GM18520 (cell line): ENCODE data around the gene XBP1.
A peak's percentile ranks its signal among the peaks of the same experiment; 100 is the strongest.
"Not testable (repeated sequence)": the region's sequence is repeated elsewhere in the genome, so short reads cannot be mapped to it uniquely, and the experiment has no call there.

Source experiments
- ATAC-seq: cut with Tn5 transposase; IDR thresholded peaks from one replicate; pipeline ENCODE4 v1.9.1; 2021; ENCODE audit not compliant: unreplicated experiment

XBP1 gene

GRCh38 chr22:28793976-28794584 is 6.3 kb downstream of the XBP1 start:
- no peak for ATAC-seq

DNA sequence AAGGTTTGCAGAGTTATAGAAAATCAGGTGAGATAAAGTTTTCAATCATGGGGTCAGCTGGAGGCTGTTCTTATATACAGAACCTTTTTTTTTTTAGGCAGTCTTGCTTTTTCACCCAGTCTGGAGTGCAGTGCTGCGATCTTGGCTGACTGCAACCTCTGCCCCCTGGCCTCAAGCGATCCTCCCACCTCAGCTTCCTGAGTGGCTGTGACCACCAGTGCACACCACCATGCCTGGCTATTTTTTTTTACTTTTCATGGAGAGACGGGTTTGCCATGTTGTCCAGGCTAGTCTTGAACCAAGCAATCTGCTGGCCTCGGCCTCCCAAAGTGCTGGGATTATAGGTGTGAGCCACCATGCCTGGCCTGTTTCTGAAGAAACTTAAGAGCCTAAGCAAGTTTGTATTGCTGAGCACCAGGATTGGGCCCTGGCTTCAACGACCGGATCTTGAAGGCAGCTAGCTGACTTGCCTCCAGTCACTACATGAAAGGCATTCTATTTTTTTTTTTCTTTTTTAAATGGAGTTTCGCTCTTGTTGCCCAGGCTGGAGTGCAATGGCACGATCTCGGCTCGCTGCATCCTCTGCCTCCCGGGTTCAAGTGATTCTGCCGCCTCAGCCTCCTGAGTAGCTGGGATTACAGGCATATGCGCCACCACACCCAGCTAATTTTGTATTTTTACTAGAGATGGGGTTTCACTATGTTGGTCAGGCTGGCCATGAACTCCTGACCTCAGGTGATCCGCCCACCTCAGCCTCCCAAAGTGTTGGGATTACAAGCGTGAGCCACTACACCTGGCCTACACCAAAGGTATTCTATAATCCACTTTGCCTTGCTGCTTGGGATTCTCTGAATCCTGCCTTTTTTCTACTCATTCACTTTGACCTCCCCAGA is 7.6 kb downstream of the XBP1 start:
- ATAC-seq, result peak; percentile 6

GRCh38 chr22:28791841-28792490 is 8.4 kb downstream of the XBP1 start:
- peak; percentile 35 for ATAC-seq

DNA sequence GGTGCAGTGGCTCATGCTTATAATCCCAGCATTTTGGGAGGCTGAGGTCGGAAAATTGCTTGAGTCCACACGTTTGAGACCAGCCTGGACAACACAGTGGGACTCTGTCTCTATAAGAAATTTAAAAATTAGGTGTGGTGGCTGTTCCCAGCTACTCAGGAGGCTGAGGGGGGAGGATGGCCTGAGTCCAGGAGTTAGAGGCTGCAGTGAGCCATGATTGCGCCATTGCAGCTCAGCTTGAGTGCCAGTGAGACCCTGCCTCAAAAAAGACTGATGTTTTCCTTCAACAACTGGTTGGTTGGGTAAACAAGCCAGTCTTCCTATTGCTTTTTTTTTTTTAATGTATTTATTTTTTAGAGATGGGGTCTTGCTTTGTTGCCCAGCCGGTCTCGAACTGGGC is 9.2 kb downstream of the XBP1 start:
- no peak for ATAC-seq

DNA sequence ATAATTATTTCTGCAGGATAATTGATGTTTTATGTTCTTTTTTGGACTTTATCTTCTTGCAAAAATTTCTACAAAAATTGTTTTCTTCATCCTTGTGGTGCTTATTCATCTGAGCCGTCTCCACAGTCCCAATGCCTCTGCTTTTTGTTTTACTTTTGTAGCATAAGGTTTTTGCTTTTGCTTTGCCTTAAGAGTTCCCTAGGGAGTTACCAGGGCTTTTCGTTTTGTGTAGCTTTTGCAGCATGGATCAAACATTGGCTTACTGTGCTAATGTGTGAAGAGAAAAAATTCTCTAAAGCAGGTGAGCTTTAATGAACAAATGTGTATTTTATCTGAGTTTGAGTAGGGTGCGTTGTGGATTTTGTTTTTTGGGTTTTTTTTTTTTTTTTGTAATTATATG is 11.8 kb downstream of the XBP1 start:
- ATAC-seq, result no peak

DNA sequence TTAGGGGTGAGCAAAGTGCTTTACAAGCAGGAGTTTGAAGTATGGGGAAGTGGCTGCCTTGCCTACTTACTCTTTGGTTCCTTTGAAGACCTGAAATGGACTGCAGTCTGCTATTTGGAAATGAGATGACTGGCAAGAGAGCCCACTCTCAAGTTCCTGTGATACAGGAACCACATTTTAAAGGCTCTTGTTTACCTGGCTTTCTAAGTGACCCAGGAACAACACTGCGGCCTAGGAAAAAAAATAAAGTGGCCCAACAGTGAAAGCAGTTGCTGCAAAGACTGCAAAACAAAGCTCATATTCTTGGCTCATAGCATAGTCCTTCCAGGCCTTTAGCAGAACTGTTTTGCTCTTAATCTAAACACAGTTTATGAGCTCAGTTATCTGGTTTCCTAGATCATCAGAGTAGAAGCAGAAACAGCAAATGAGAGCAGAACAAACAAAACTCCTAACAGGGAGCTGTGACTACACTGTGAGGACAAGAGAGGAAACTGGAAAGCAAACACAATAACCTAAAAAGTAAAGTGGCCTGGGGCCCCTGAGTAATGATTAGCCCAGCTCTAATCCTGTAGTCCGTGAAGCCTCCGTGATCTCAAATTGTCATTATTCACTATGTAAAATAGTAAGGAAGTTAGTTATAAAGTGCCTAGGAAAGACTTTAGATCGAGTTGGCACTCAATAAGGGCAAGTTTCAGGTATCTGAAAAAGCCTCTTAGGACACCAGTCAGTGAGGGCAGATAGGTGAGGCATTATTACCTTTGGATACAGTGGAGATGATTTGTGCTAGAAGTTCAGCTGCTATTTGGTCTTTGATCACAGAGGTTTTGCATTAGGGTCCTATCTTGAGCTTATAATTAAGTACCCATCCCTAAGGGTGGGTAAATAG is 16.3 kb downstream of the XBP1 start:
- no peak for ATAC-seq

DNA sequence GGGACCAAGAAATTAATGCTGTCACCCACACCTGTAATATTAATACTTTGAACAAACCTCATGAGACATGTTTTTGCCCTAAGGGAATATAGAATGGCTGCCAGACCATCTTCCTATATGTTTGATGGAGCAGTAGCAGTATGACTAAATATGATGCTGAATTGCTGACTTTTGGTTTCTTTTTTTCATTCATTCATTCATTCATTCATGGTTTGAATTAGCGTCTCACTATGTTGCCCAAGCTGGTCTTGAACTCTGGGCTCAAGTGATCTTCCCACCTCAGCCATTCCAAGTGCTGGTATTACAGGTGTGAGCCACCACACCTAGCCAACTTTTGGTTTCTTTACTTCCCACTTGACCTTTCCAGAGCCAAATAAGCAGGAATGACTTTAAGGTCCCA is 20.1 kb downstream of the XBP1 start:
- no peak for ATAC-seq

DNA sequence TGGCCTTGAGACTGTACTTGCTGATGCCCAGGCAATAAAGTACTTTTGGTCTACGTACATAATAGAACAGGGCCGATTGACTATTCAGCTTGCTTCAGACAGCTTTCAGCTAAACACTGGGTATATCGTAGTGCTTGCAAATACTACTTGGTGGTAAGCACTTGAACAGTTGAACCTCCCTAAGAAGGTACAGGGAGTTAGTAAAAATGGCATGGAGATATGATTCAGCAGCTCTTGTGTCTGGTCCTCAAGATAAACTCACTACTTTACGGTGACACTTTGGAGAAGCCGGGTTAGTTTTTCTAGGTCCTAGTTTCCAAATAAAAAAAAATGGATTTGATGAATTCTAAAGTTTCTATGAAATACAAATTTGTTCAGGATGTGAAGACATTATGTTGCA is 20.5 kb downstream of the XBP1 start:
- no peak for ATAC-seq

DNA sequence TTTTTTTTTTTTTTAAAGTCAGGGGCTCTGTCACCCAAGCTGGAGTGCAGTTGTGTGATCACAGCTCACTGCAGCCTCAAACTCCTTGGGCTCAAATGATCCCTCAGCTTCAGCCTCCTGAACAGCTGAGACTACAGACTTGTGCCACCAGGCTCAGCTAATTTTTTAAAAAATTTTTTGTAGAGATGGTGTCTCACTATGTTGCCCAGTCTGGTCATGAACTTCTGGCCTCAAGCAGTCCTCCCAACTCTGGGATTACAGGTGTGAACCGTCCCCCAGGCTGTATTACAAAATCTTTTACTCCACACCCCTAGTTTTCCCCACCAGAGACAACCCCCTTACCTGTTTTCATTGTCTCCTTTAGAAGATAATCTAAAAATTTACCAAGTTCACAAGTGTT is 26.0 kb downstream of the XBP1 start:
- ATAC-seq, result no peak

GRCh38 chr22:28773461-28773867 is 26.9 kb downstream of the XBP1 start:
- ATAC-seq, result peak; percentile 18

DNA sequence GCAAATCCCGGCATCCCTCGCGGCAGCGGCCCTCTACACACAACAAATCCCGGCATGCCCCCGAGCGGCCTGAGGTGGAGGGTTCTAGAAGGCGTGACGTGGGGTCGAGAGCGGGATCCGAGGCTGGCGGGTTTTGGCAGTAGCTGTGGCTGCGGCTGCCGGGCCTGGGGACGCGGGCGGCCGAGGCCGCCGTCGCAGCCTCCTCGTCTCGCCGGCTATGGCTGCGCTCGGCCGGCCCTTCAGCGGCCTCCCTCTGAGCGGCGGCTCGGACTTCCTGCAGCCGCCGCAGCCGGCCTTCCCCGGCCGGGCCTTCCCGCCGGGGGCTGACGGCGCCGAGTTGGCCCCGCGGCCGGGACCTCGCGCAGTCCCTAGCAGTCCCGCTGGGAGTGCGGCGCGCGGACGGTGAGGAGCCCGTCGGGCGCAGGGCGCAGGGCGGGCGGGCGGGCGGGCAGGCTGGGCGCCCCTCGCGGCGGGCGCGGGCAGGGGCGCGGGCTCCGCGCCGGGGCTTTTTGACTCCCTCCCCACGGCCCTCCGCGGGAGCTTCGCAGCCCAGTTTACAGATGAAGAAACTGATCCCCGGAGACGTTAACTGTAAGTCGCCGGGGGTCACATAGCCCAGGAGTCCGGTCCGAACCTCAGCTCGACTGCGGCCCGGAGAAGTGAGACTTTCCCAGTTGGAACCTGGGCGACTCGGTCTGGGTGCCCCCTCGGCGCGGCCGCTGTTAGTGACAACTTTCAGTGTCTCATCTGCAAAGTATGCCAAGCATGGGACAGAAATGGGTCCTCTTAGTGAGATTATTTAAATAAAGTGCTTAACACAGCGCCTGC is 27.5 kb downstream of the XBP1 start, which contains the start of gene CCDC117:
Gene CCDC117, plus strand, starts transcription at position 63 of the 828 bp plus-strand sequence. Its CDS starts 155 bp downstream, at position 218.
- peak; percentile 82 for ATAC-seq

- no peak for ATAC-seq
Observed at GRCh38 chr22:28771195-28771791, 29.1 kb downstream of the XBP1 start.

GRCh38 chr22:28769394-28770085 is 30.8 kb downstream of the XBP1 start:
- no peak for ATAC-seq

- no peak for ATAC-seq
Observed at GRCh38 chr22:28768701-28769393, 31.5 kb downstream of the XBP1 start.

- ATAC-seq, result no peak
Observed at GRCh38 chr22:28766628-28767027, 33.7 kb downstream of the XBP1 start.

GRCh38 chr22:28762000-28762399 is 38.4 kb downstream of the XBP1 start:
- not testable (repeated sequence) for ATAC-seq

DNA sequence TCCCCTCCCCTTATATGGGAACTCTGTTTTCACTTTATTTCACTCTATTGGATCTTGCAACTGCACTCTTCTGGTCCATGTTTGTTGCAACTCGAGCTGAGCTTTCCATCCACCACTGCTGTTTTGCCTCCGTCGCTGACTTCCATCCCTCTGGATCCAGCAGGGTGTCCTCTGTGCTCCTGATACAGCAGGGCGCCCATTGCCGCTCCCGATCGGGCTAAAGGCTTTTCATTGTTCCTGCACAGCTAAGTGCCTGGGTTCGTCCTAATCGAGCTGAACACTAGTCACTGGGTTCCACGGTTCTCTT is 39.0 kb downstream of the XBP1 start:
- no peak for ATAC-seq

DNA sequence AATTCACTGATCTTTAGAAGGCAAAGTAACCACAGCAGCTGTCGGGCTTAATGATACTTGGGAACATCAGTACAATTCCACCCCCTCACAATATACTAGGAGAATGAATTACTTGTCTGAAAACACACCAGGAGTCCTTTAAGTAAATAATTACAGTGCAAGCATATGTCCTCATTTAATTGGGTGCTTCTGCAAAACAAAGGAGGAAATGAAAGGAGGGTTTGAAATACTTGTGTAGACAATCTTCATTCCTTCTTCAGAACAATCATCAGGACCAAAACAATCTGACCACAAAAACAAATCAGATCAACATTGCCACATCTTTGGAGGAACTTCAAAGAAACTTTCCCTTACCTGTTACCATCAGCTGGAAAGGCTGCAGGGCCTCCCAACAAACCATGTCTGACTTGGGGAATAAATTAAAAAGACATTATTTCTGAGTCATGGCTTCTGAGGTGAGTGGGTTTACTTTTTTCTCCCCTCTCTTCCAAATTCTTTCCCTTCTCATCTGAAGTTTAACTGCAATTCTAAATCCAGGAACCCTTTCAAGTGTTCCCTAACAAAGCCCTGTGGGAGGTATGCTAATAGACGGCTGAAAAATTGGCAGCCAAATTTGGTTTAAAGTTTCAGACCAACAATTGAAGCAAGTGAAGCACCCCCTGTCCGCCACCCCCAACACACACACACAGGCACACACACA is 40.4 kb downstream of the XBP1 start:
- no peak for ATAC-seq
